ENCODE results near the gene PTBP1. TPM values are rescaled to one million over a fixed set of nuclear protein-coding genes. Genes with fewer than 3 reads are reported as not detected.

Gene PTBP1
- total and polyA plus RNA-seq, 2 donors (not counting 1 experiment from before 2014, with no cell fraction given) = 137 to 309 TPM

- no peak overlapping the region for H3K4me3 Mint-ChIP-seq
- Histone ChIP-seq H4K20me1 (ENCODE audit: control insufficient read depth, insufficient read depth, low read length, poor library complexity, severe bottlenecking) (peaks cover 97% of the 10 kb centered on the region), H3K4me2 (replicated peaks; ENCODE audit: low read depth, low read length, poor library complexity, severe bottlenecking) (no peak overlapping the region), H3K9me3 (ENCODE audit: control extremely low read depth in 1 of 3, control insufficient read depth in 2 of 3, insufficient read depth in 1 of 3, low read length in 2 of 3) (no peaks in the 10 kb centered on the region), H3K27ac (ENCODE audit: low read length in 2 of 2) (no peak overlapping the region), H3K36me3 (replicated peaks in 1 of 2; ENCODE audit: control extremely low read depth in 1 of 2, control insufficient read depth in 1 of 2, extremely low read depth in 1 of 2, insufficient read depth in 2 of 2, low read length in 1 of 2) (peaks cover 4 to 72% of the 10 kb centered on the region in 2 experiments), H2AFZ (ENCODE audit: insufficient read depth, low read depth, low read length, poor library complexity, severe bottlenecking) (no peak overlapping the region), H3K4me1 (ENCODE audit: control insufficient read depth in 2 of 2, insufficient read depth in 2 of 2, low read length in 2 of 2) (peaks cover 22 to 39% of the 10 kb centered on the region in 2 donors), H3K27me3 (replicated peaks in 1 of 4; ENCODE audit: control extremely low read depth in 1 of 4, control insufficient read depth in 3 of 4, insufficient read depth in 4 of 4, low read length in 3 of 4) (no peaks in the 10 kb centered on the region), H3K79me2 (ENCODE audit: control insufficient read depth, insufficient read depth, low read length) (peaks cover 97% of the 10 kb centered on the region), H3K9ac (ENCODE audit: low read length) (no peak overlapping the region), H3K4me3 (ENCODE audit: control extremely low read depth in 1 of 5, extremely low read depth in 1 of 5, insufficient read depth in 1 of 5, low read depth in 2 of 5, low read length in 4 of 5) (no peak overlapping the region)
- no peak for ATAC-seq (ENCODE audit: low read depth)
- no peak for TF ChIP-seq CTCF (IDR thresholded peaks at IDR 0.05)
- ChIA-PET CTCF (no interaction called here), POLR2A (interaction anchor here (0.6 kb wide), 1 partner anchor 9 kb away, joined by 7 read pairs; no protein-coding TSS in a partner anchor)
- intact Hi-C loops (cut with micrococcal nuclease) = no loop called here
- peaks cover 40% of the 10 kb centered on the region for H3K4me1 Mint-ChIP-seq
- H3K9me3 Mint-ChIP-seq (ENCODE audit: insufficient read depth) = no peaks in the 10 kb centered on the region
- H3K27me3 Mint-ChIP-seq = no peaks in the 10 kb centered on the region
- 98% methylated on average over 25 of the region's 28 CpGs for WGBS (ENCODE audit: insufficient coverage)
- H3K27ac Mint-ChIP-seq = no peak overlapping the region
- DNase-seq = peak; percentile 14
These were observed 5.3 kb downstream of the PTBP1 start for GRCh38 chr19:802498-803098.

- H3K27me3 ChIP-seq (replicated peaks in 1 of 4; ENCODE audit: control extremely low read depth in 1 of 4, control insufficient read depth in 3 of 4, insufficient read depth in 4 of 4, low read length in 3 of 4) = no peaks in the 10 kb centered on the region
- TF ChIP-seq EZH2 (IDR thresholded peaks at IDR 0.05; ENCODE audit: borderline replicate concordance, insufficient read depth, low read depth, low read length, poor library complexity, severe bottlenecking) = no peak
- POLR2A ChIA-PET = no interaction called here
- peaks cover 22 to 38% of the 10 kb centered on the region in 2 donors for H3K4me1 ChIP-seq (ENCODE audit: control insufficient read depth in 2 of 2, insufficient read depth in 2 of 2, low read length in 2 of 2)
- peaks cover 100% of the 10 kb centered on the region for H4K20me1 ChIP-seq (ENCODE audit: control insufficient read depth, insufficient read depth, low read length, poor library complexity, severe bottlenecking)
- H3K4me3 ChIP-seq (ENCODE audit: control extremely low read depth in 1 of 5, extremely low read depth in 1 of 5, insufficient read depth in 1 of 5, low read depth in 2 of 5, low read length in 4 of 5) = no peak overlapping the region
- no peak overlapping the region for H3K27ac ChIP-seq (ENCODE audit: low read length in 2 of 2)
- CTCF ChIA-PET = no interaction called here
- no peak overlapping the region for H3K27ac Mint-ChIP-seq
- no peak overlapping the region for H3K9ac ChIP-seq (ENCODE audit: low read length)
- intact Hi-C loops (cut with micrococcal nuclease) = no loop called here
- peaks cover 40% of the 10 kb centered on the region for H3K4me1 Mint-ChIP-seq
- H2AFZ ChIP-seq (ENCODE audit: insufficient read depth, low read depth, low read length, poor library complexity, severe bottlenecking) = no peak overlapping the region
- H3K4me3 Mint-ChIP-seq = no peak overlapping the region
- H3K36me3 ChIP-seq (replicated peaks in 1 of 2; ENCODE audit: control extremely low read depth in 1 of 2, control insufficient read depth in 1 of 2, extremely low read depth in 1 of 2, insufficient read depth in 2 of 2, low read length in 1 of 2) = peaks cover 6 to 78% of the 10 kb centered on the region in 2 experiments
- H3K9me3 ChIP-seq (ENCODE audit: control extremely low read depth in 1 of 3, control insufficient read depth in 2 of 3, insufficient read depth in 1 of 3, low read length in 2 of 3) = no peaks in the 10 kb centered on the region
- no peaks in the 10 kb centered on the region for H3K27me3 Mint-ChIP-seq
- WGBS (ENCODE audit: insufficient coverage) = 95% methylated on average over 10 of the region's 17 CpGs
- H3K4me2 ChIP-seq (replicated peaks; ENCODE audit: low read depth, low read length, poor library complexity, severe bottlenecking) = no peak overlapping the region
- H3K9me3 Mint-ChIP-seq (ENCODE audit: insufficient read depth) = no peaks in the 10 kb centered on the region
- peaks cover 100% of the 10 kb centered on the region for H3K79me2 ChIP-seq (ENCODE audit: control insufficient read depth, insufficient read depth, low read length)
- ATAC-seq (ENCODE audit: low read depth) (no peak), DNase-seq (peak; percentile 13)
These were observed 5.9 kb downstream of the PTBP1 start for GRCh38 chr19:803099-803561.

Data from B cell (primary cell).